Activated naive CD8-positive, alpha-beta T cell (primary cell): ENCODE data around the gene HOXA13.

ENCODE experiments used
- H3K27ac Mint-ChIP-seq: one replicate; pipeline ENCODE4 v1.8.0; 2021; ENCODE audit warnings: mixed read lengths
- H3K27me3 Mint-ChIP-seq: one replicate; pipeline ENCODE4 v1.8.0; 2021; ENCODE audit warnings: mixed read lengths
- H3K36me3 Mint-ChIP-seq: one replicate; pipeline ENCODE4 v1.8.0; 2021; ENCODE audit warnings: mixed read lengths
- H3K4me1 Mint-ChIP-seq: one replicate; pipeline ENCODE4 v1.8.0; 2021; ENCODE audit warnings: low read depth, mixed read lengths
- H3K4me3 Mint-ChIP-seq: one replicate; pipeline ENCODE4 v1.8.0; 2021; ENCODE audit warnings: mild to moderate bottlenecking, mixed read lengths
- H3K9me3 Mint-ChIP-seq: one replicate; pipeline ENCODE4 v1.8.0; 2021; ENCODE audit warnings: low read depth, mixed read lengths

HOXA13 gene

DNA sequence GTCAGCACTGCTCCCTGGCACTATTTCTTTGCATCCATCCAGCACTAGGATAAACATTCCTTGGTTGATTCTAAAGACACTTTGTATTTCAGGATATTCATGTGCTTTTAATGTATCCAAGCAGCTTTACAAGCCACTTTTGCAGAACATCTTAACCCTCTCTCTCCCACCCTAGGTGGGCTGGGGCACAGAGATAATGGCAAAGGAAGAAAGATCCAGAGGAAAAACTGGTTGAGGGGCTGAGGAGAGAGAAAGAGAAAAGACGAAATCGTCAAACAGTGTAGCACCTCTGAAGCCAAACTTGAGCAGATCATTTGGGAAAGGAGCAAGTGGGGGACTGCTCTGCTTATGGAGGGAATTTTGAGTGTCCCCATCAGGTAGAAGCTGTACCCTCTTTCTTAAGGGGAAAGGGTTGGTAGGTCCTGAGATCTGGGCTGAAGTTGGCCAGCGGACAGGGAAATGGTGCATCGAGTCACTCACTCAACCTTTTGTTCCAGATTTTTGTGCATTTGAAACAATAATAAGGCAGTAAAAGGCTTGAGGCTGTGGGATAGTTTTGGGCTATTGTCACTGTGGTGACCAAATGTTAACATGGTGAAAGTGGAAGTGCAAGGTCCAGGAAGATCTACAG, 4.2 kb upstream of the HOXA13 start:
- no peaks in the 10 kb centered on the region for H3K9me3 Mint-ChIP-seq
- H3K27ac Mint-ChIP-seq: no peak overlapping the region
- peaks cover 38% of the 10 kb centered on the region for H3K4me1 Mint-ChIP-seq
- H3K27me3 Mint-ChIP-seq: peaks cover 61% of the 10 kb centered on the region
- H3K36me3 Mint-ChIP-seq: no peaks in the 10 kb centered on the region
- no peak overlapping the region for H3K4me3 Mint-ChIP-seq

DNA sequence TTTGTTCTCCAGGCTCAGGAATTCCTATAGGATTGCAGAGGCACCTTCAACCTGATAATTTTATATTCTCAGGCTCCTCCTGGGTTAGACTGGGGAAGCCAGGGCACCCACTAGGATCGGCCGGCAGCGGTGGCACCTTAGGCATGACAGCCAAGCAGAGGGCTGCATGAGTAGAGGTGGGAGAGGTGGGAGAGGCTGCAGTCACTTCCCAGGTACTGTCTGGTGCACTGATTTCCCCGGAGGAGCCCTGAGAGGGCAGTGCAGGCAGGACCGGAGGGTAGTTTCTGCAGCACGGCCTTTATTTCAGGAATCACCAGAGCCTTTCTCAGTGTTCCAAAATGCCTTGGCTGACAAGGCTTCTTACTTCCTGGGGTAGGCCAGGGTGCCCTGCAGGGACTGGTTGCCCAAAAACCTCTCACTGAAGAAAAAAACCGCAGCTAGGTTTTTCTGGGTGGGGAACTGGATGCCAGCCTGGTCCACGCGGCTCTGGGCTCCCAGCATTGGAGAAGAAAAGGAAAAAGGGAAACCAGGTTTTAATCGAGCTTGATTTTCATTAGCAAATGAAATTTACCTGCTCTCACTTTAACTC, 3.6 kb upstream of the HOXA13 start:
- Mint-ChIP-seq H3K27me3 (peaks cover 57% of the 10 kb centered on the region), H3K4me3 (no peak overlapping the region), H3K4me1 (peaks cover 40% of the 10 kb centered on the region), H3K27ac (no peak overlapping the region), H3K9me3 (no peaks in the 10 kb centered on the region), H3K36me3 (no peaks in the 10 kb centered on the region)

- Mint-ChIP-seq H3K4me1 (peaks cover 44% of the 10 kb centered on the region), H3K36me3 (no peaks in the 10 kb centered on the region), H3K27me3 (peaks cover 60% of the 10 kb centered on the region), H3K9me3 (no peaks in the 10 kb centered on the region), H3K4me3 (no peak overlapping the region), H3K27ac (no peak overlapping the region)
Observed at GRCh38 chr7:27202862-27203134, 2.9 kb upstream of the HOXA13 start.

GRCh38 chr7:27202018-27202861, 2.3 kb upstream of the HOXA13 start:
- Mint-ChIP-seq H3K27me3 (peaks cover 61% of the 10 kb centered on the region), H3K36me3 (no peaks in the 10 kb centered on the region), H3K27ac (no peak overlapping the region), H3K4me1 (peaks cover 44% of the 10 kb centered on the region), H3K4me3 (no peak overlapping the region), H3K9me3 (no peaks in the 10 kb centered on the region)

DNA sequence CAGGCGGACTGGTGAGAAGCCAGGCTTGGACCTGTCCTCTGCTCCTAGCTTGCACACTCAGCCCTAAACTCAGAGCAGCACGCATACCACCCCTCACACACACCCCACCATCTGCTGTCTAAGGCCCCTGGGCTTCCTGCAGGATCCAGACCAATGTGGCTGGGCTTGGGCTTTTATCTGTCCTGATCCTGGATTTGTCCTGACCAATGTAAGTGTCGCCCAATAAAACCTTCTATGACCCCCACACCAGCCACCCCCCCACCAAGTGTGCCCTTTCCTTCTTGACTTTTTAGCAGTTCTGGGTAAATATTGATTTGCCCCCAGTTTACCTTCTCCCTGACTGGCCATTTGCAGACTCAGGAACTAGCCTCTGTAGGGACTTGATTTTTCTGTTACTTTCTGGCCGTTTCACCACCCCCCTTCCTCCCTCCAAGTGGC, 1.7 kb upstream of the HOXA13 start:
- no peaks in the 10 kb centered on the region for H3K9me3 Mint-ChIP-seq
- H3K27me3 Mint-ChIP-seq: peaks cover 61% of the 10 kb centered on the region
- no peak overlapping the region for H3K27ac Mint-ChIP-seq
- peaks cover 44% of the 10 kb centered on the region for H3K4me1 Mint-ChIP-seq
- peak overlapping the region; percentile 81 for H3K4me3 Mint-ChIP-seq
- H3K36me3 Mint-ChIP-seq: no peaks in the 10 kb centered on the region

DNA sequence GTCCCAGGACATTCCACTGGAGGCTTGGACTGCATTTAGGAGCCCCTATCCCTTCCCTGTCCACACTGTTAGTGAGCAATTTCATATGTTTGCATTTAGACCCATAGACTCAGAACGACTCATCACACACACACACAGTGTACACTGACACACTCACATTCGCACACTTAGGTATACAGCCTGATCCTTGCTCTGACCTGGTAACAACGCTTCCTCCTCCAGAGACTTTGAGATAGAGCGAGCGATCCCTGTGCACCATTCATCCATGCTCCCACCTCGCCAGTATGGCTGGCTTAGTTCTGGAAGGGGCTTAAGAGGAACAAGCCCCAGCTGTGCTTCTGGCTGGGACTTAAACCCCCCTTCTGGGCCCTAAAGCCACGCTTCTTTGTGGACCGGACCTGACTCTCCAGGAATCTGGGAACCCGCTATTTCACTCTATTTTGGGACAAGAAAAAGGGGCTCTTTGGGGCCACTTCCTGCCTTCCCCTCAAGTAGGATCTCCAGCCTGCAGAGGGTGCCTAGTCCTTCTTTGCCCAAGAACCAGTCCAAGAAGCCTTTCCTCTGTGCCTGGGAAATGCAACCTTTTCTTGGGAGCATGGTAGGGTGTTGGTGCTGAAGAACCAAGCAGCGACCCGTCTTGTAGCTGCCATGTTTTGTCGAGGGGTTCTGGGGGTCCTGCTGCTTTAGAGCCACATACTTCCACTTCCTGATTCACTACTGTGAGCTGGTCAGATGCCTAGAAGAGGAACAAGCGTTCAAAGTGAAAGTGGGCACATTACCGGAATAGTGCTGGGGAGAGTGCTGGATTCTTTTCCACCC, 1.1 kb upstream of the HOXA13 start:
- H3K9me3 Mint-ChIP-seq: no peaks in the 10 kb centered on the region
- no peak overlapping the region for H3K27ac Mint-ChIP-seq
- peak overlapping the region; percentile 81 for H3K4me3 Mint-ChIP-seq
- no peaks in the 10 kb centered on the region for H3K36me3 Mint-ChIP-seq
- peaks cover 61% of the 10 kb centered on the region for H3K27me3 Mint-ChIP-seq
- peaks cover 46% of the 10 kb centered on the region for H3K4me1 Mint-ChIP-seq

DNA sequence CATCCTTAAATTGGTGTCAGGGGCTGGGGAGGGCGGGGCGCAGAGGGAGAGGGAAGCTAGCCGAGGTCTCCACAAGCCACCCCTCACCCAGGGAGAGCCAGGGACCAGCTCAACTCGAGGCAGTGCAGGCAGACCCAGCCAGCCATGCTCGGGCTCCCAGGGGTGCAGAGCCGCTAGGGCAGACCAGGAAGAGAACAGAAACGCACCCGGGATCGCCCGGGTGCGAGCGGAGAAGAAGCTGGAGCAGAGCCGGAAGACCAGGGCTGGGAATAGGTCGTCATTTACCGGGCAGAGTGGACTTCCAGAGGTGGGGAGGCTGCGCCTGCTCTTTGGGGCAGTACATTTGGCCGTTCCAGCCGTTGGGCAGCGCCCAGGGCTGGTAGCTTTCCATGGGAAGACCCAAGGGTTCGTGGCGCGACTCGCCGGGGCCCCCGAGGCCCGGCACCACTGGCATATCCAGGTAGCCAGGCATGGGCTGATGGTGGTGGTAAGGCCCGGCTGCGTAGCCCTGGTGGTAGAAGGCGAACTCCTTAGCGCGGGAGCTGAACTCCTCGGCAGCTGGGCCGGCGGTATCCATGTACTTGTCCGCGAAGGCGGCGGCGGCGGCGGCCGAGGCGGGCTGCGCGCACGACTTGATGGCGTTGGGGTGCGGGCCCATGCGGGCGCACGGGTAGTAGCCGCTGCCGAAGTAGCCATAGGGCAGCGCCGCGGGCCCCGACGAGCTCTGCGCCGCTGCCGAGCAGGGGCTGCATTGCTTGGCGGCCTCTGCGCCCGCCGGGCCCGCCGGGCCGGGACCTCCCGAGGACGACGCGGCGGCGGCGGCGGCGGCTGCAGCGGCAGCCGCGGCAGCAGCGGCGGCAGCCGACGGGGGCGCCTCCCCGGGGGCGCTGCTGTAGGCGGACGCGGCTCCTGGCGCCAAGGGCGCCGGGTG, 755 bp downstream of the HOXA13 start:
- H3K36me3 Mint-ChIP-seq: no peaks in the 10 kb centered on the region
- peaks cover 63% of the 10 kb centered on the region for H3K27me3 Mint-ChIP-seq
- H3K4me3 Mint-ChIP-seq: peak overlapping the region; percentile 74
- no peaks in the 10 kb centered on the region for H3K9me3 Mint-ChIP-seq
- no peak overlapping the region for H3K27ac Mint-ChIP-seq
- H3K4me1 Mint-ChIP-seq: peaks cover 35% of the 10 kb centered on the region

- H3K27ac Mint-ChIP-seq: no peak overlapping the region
- no peaks in the 10 kb centered on the region for H3K9me3 Mint-ChIP-seq
- H3K4me1 Mint-ChIP-seq: peaks cover 37% of the 10 kb centered on the region
- peaks cover 62% of the 10 kb centered on the region for H3K27me3 Mint-ChIP-seq
- H3K36me3 Mint-ChIP-seq: no peaks in the 10 kb centered on the region
- peak overlapping the region; percentile 53 for H3K4me3 Mint-ChIP-seq
Observed at GRCh38 chr7:27198138-27198841, 1.6 kb downstream of the HOXA13 start.

DNA sequence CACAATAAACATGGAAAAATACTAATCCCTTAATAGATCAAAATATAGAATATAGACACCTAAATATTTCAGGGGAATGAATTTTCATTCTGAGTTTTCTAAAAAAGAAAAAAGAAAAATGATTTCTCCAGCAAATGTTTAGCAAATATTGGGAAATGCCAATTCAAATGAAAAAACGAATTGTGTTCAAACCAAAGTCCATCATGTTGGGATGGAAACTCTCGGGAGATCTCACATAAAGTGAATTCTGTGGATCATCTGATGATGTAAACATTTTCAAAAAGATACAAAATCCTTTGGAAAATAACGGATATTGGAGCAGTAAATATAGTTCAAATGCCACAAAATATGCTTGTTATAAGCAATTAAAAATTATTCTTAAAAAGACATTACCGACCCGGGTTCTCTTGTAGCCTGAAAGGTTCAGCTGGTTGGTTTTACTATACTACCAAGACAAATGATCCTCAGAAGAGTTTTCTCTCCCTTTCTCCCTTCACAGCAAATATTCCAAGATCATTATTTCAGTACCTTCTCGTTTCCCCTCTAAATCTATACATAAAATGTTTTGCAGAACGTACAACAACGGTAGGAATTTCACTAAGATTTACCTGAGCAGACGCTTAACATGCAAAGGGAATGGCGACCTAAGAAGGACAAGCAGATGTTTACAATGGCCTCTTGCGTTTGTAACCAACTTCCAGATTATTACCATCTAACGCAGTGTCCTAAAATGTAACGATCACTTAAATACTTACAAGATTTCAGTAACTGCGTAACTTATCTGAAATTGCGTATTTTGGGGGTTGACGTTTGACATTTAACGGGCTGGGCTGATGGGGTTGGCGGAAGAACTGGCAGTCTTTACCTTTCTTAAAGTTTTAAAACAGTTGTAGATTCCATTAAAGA, 2.5 kb downstream of the HOXA13 start:
- Mint-ChIP-seq H3K27ac (no peak overlapping the region), H3K27me3 (peaks cover 57% of the 10 kb centered on the region), H3K36me3 (no peaks in the 10 kb centered on the region), H3K4me3 (no peak overlapping the region), H3K4me1 (peaks cover 37% of the 10 kb centered on the region), H3K9me3 (no peaks in the 10 kb centered on the region)

DNA sequence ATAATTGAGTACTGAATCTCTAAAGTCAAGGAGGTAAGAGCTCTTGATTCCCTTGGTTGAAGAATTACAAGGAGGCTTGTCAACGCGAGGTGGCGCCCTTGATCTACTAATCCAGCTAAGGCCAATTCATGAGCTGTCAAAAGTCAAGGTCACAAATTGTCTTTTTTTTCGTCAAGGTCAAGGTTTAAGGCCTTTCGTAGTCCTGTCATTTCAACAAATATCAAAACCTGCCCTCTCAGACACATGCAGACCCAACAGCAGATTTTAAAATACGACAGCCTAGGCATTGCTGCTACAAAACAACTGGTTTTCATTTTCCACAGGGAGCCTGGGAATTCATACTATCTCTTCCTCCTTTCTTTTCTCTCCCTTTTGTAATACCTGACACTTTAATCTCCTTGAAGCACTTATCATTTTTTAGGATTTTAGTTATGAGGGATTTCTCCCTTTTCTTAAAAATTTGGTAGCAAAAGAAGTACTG, 3.6 kb downstream of the HOXA13 start:
- Mint-ChIP-seq H3K4me1 (peaks cover 32% of the 10 kb centered on the region), H3K27me3 (peaks cover 54% of the 10 kb centered on the region)

DNA sequence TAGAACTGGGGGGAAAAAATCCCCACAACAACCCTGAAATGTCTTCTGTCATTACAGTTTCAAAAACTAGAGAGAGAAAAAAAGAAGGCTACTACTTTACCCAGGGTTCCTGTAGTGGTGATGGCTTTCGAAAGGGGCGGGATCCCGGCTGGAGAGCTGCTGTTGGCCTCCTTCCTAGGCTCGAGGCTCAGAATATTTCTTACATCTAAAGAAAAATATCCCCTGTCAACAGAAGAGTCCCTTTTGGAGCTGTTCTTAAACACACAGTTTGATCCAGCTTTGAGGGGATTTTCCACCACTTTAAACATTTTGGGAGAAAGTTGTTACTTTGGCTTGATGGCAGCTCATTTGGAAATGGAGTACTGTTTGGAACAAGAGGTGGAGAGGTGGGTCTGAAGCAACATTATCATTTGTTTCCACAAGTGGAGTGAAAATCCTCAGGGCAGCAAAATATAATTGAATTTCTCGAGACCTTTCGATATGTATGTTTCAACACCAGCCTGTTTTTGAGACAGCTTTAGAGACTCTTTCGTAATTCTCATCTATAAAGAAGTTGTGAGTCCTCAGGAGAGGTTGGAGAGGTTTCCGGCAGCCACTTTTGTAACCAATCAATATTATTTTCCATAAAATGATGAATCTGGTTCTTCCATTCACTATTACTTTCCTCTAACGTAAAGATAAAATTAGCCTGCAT, 5.1 kb downstream of the HOXA13 start:
- Mint-ChIP-seq H3K9me3 (no peaks in the 10 kb centered on the region), H3K27ac (no peak overlapping the region), H3K4me1 (peaks cover 24% of the 10 kb centered on the region)

More for the DNA sequence above, 3.6 kb downstream of the HOXA13 start:
- Mint-ChIP-seq H3K27ac (no peak overlapping the region), H3K36me3 (no peaks in the 10 kb centered on the region), H3K4me3 (no peak overlapping the region), H3K9me3 (no peaks in the 10 kb centered on the region)

GRCh38 chr7:27194002-27194352, 5.9 kb downstream of the HOXA13 start:
- Mint-ChIP-seq H3K9me3 (no peaks in the 10 kb centered on the region), H3K36me3 (no peaks in the 10 kb centered on the region), H3K4me3 (peak overlapping the region; percentile 51), H3K27ac (no peak overlapping the region), H3K4me1 (peaks cover 30% of the 10 kb centered on the region), H3K27me3 (peaks cover 60% of the 10 kb centered on the region)

More for the DNA sequence above, 5.1 kb downstream of the HOXA13 start:
- Mint-ChIP-seq H3K27me3 (peaks cover 57% of the 10 kb centered on the region), H3K36me3 (no peaks in the 10 kb centered on the region), H3K4me3 (no peak overlapping the region)
